GM23338 (cell line): ENCODE measurements around the gene LUC7L2. TPM values are rescaled to one million over a fixed set of nuclear protein-coding genes. Genes with fewer than 3 reads are reported as not detected.
"Not testable (repeated sequence)": the region's sequence is repeated elsewhere in the genome, so short reads cannot be mapped to it uniquely, and the experiment has no call there.

Experiments
- ATAC-seq: fragments of 200-7000 bp; cut with Tn5 transposase; 3 replicates; pipeline ENCODE4 v1.9.1; 2020
- DNase-seq: peaks from one replicate; pipeline ENCODE4 v3.0.0-alpha.2; 2015; ENCODE audit warnings: low spot score
- H2AFZ ChIP-seq: fragments of 200-600 bp; sonication (generic); 2 replicates; pipeline ENCODE4 v1.8.0; 2016; ENCODE audit warnings: antibody characterized with exemption, mild to moderate bottlenecking, moderate library complexity
- H3F3A ChIP-seq: fragments of 200-600 bp; sonication (generic); replicated peaks from 2 replicates; pipeline ENCODE4 v1.8.0; 2017; ENCODE audit warnings: antibody characterized with exemption, mixed run types, low read depth
- H3K27ac ChIP-seq: fragments of 200-600 bp; sonication (generic); 2 replicates; pipeline ENCODE4 v1.6.1; 2016; ENCODE audit warnings: low read depth
- H3K27me3 ChIP-seq: fragments of 200-600 bp; sonication (generic); 2 replicates; pipeline ENCODE4 v1.8.0; 2016; ENCODE audit warnings: mild to moderate bottlenecking, mixed run types, moderate library complexity; ENCODE audit not compliant: insufficient read depth
- H3K36me3 ChIP-seq: fragments of 200-600 bp; sonication (generic); 2 replicates; pipeline ENCODE4 v1.8.0; 2016; ENCODE audit warnings: mild to moderate bottlenecking; ENCODE audit not compliant: insufficient read depth
- H3K4me1 ChIP-seq: fragments of 200-600 bp; sonication (generic); 2 replicates; pipeline ENCODE4 v1.8.0; 2016; ENCODE audit warnings: mild to moderate bottlenecking, moderate library complexity; ENCODE audit not compliant: insufficient read depth
- H3K4me2 ChIP-seq: fragments of 200-600 bp; sonication (generic); 2 replicates; pipeline ENCODE4 v1.7.1; 2017; ENCODE audit warnings: mixed run types
- H3K4me3 ChIP-seq: fragments of 200-600 bp; sonication (generic); 2 replicates; pipeline ENCODE4 v1.6.1; 2016; ENCODE audit warnings: mixed run types
- H3K79me2 ChIP-seq: fragments of 200-600 bp; sonication (generic); replicated peaks from 2 replicates; pipeline ENCODE4 v1.8.0; 2017; ENCODE audit warnings: mild to moderate bottlenecking; ENCODE audit not compliant: insufficient read depth
- H3K9me2 ChIP-seq: fragments of 200-600 bp; sonication (generic); 2 replicates; pipeline ENCODE4 v1.8.0; 2017; ENCODE audit not compliant: insufficient read depth
- H4K20me1 ChIP-seq: fragments of 200-600 bp; sonication (generic); replicated peaks from 2 replicates; pipeline ENCODE4 v1.8.0; 2017; ENCODE audit warnings: mild to moderate bottlenecking; ENCODE audit not compliant: insufficient read depth
- H3K27ac Mint-ChIP-seq: 2 replicates; pipeline ENCODE4 v1.8.0; 2020; ENCODE audit warnings: inconsistent platforms, mild to moderate bottlenecking, moderate library complexity, mixed read lengths
- H3K27me3 Mint-ChIP-seq: 3 replicates; pipeline ENCODE4 v1.8.0; 2022; ENCODE audit warnings: low read depth, mild to moderate bottlenecking, moderate library complexity, mixed read lengths, inconsistent platforms; ENCODE audit not compliant: insufficient read depth, poor library complexity
- H3K36me3 Mint-ChIP-seq: 3 replicates; pipeline ENCODE4 v1.8.0; 2021; ENCODE audit warnings: low read depth, mild to moderate bottlenecking, inconsistent platforms, moderate library complexity, mixed read lengths
- H3K4me1 Mint-ChIP-seq: 3 replicates; pipeline ENCODE4 v1.8.0; 2020; ENCODE audit warnings: mild to moderate bottlenecking, inconsistent platforms, mixed read lengths
- H3K4me3 Mint-ChIP-seq: 3 replicates; pipeline ENCODE4 v1.8.0; 2021; ENCODE audit warnings: moderate library complexity, mild to moderate bottlenecking, inconsistent platforms, mixed read lengths
- H3K9me3 Mint-ChIP-seq: 3 replicates; pipeline ENCODE4 v1.8.0; 2020; ENCODE audit warnings: moderate library complexity, mild to moderate bottlenecking, inconsistent platforms, mixed read lengths
- CREB1 ChIP-seq: fragments of 250-450 bp; sonication (Bioruptor Pico); IDR thresholded peaks from 2 replicates; pipeline ENCODE4 v1.5.0; 2020; ENCODE audit warnings: low read depth, mild to moderate bottlenecking, moderate library complexity
- EZH2phosphoT487 ChIP-seq: fragments of 200-600 bp; sonication (generic); IDR thresholded peaks from one replicate; pipeline ENCODE4 v1.8.1; 2018; ENCODE audit warnings: antibody characterized with exemption; ENCODE audit not compliant: unreplicated experiment
- NANOG ChIP-seq: IDR thresholded peaks from 2 replicates; pipeline ENCODE4 v1.6.1; 2016; ENCODE audit warnings: antibody characterized with exemption, borderline replicate concordance
- POLR2AphosphoS5 ChIP-seq: IDR thresholded peaks from 2 replicates; pipeline ENCODE4 v1.6.1; 2016; ENCODE audit warnings: antibody characterized with exemption, low read depth
- STAT1 ChIP-seq: IDR thresholded peaks from one replicate; pipeline ENCODE4 v1.6.1; 2016; ENCODE audit warnings: antibody characterized with exemption; ENCODE audit not compliant: unreplicated experiment
- ZNF331 ChIP-seq: fragments of 250-450 bp; sonication (Bioruptor Pico); IDR thresholded peaks from 2 replicates; pipeline ENCODE4 v1.5.0; 2020; ENCODE audit warnings: low read depth, mild to moderate bottlenecking, moderate library complexity
- polyA plus RNA-seq: library from polyadenylated mRNA; unstranded; fragments of >200 nt; fragmentation: Nextera tagmentation; extraction: Ambion mirVana; gene quantifications from 2 replicates; pipeline ENCODE4 v1.2.1, GENCODE V29; 2016
- total RNA-seq: library from RNA; depleted of rRNA; stranded (reverse); fragments of >200 nt; shearing (Covaris generic); gene quantifications from 2 replicates; pipeline ENCODE4 v1.2.3, GENCODE V29; 2014
- TF ChIP-seq, protein P1 (sequence below): IDR thresholded peaks from one replicate; pipeline ENCODE4 v1.6.1; 2018; ENCODE audit warnings: antibody characterized with exemption; ENCODE audit not compliant: unreplicated experiment
- TF ChIP-seq, protein P2 (sequence below), 2 experiments: fragments of 200-600 bp in 1 of 2; sonication (generic) in 1 of 2; conservative IDR thresholded peaks; 2 replicates each; pipeline versions ENCODE4 v1.5.1 to v1.6.1; 2016 to 2017; ENCODE audit warnings: antibody characterized with exemption in 2 of 2, low read depth in 2 of 2, mild to moderate bottlenecking in 2 of 2, moderate library complexity in 1 of 2

LUC7L2 gene
- total and polyA plus RNA-seq, 2 experiments from 2014 or later: 40.3 to 57.3 TPM

DNA sequence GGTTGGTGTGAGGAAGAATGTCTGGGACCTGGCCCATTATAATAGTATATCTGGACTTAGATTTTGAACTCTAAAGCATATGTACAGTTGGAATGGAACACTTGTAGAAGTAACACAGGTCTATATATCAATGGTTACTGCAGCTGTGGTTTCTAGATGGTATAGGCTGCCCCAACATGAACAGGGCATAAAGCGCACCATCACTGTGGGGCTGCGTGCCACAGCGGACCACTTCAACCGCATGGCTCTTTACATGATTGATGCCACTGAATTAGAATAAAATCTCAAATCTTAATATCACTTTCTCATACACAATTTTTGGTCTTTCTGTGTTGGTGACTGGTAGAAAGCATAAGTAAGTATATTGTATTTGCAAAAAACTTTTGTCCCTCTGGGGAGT lies 64.3 kb downstream of the LUC7L2 start:
- peaks cover 29% of the 10 kb centered on the region; the same call in 2 of the 3 replicates for H3K36me3 Mint-ChIP-seq
- H3K4me1 Mint-ChIP-seq: no peaks in the 10 kb centered on the region; the same call in 2 of the 3 replicates
- H3K4me1 ChIP-seq: no peaks in the 10 kb centered on the region
- H3K4me2 ChIP-seq: no peak overlapping the region
- no peak overlapping the region for H3K4me3 Mint-ChIP-seq
- no peaks in the 10 kb centered on the region for H3K9me2 ChIP-seq
- no peak overlapping the region for H3K27ac ChIP-seq
- H3K79me2 ChIP-seq: peaks cover 3% of the 10 kb centered on the region; the same call in 1 of the 2 replicates
- H3K27ac Mint-ChIP-seq: no peak overlapping the region
- no peaks in the 10 kb centered on the region for H3K27me3 ChIP-seq
- no peaks in the 10 kb centered on the region for H3K9me3 Mint-ChIP-seq
- no peak overlapping the region for H3K4me3 ChIP-seq
- H2AFZ ChIP-seq: no peak overlapping the region
- DNase-seq (no peak), ATAC-seq (no peak)
- peaks cover 8% of the 10 kb centered on the region; the same call in 1 of the 2 replicates for H4K20me1 ChIP-seq
- H3K36me3 ChIP-seq: peaks cover 20% of the 10 kb centered on the region
- H3K27me3 Mint-ChIP-seq: peaks cover 4% of the 10 kb centered on the region
- peaks cover 4% of the 10 kb centered on the region; the same call in 1 of the 2 replicates for H3F3A ChIP-seq
- TF ChIP-seq NANOG: no peak
- TF ChIP-seq EZH2phosphoT487: no peak
- TF ChIP-seq, protein P1, sequence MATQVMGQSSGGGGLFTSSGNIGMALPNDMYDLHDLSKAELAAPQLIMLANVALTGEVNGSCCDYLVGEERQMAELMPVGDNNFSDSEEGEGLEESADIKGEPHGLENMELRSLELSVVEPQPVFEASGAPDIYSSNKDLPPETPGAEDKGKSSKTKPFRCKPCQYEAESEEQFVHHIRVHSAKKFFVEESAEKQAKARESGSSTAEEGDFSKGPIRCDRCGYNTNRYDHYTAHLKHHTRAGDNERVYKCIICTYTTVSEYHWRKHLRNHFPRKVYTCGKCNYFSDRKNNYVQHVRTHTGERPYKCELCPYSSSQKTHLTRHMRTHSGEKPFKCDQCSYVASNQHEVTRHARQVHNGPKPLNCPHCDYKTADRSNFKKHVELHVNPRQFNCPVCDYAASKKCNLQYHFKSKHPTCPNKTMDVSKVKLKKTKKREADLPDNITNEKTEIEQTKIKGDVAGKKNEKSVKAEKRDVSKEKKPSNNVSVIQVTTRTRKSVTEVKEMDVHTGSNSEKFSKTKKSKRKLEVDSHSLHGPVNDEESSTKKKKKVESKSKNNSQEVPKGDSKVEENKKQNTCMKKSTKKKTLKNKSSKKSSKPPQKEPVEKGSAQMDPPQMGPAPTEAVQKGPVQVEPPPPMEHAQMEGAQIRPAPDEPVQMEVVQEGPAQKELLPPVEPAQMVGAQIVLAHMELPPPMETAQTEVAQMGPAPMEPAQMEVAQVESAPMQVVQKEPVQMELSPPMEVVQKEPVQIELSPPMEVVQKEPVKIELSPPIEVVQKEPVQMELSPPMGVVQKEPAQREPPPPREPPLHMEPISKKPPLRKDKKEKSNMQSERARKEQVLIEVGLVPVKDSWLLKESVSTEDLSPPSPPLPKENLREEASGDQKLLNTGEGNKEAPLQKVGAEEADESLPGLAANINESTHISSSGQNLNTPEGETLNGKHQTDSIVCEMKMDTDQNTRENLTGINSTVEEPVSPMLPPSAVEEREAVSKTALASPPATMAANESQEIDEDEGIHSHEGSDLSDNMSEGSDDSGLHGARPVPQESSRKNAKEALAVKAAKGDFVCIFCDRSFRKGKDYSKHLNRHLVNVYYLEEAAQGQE: no peak

DNA sequence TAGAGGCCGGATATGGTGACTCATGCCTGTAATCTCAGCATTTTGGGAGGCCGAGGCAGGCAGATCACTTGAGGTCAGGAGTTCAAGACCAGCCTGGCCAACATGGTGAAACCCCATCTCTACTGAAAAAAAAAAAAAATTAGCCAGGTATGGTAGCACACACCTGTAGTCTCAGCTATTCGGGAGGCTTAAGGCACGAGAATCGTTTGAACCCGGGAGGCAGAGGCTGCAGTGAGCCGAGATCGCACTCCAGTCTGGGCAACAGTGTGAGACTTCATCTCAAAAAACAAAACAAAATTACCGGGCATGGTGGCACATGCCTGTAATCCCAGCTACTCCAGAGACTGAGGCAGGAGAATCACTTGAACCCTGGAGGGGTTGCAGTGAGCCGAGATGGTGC lies 66.0 kb downstream of the LUC7L2 start:
- H3K9me3 Mint-ChIP-seq, H3F3A ChIP-seq, H3K27me3 ChIP-seq, H3K4me3 ChIP-seq, H4K20me1 ChIP-seq, H3K4me1 Mint-ChIP-seq, DNase-seq, H3K4me1 ChIP-seq, H3K9me2 ChIP-seq, H3K27ac Mint-ChIP-seq, H3K4me3 Mint-ChIP-seq, H3K27me3 Mint-ChIP-seq, H3K4me2 ChIP-seq, H2AFZ ChIP-seq, ATAC-seq, H3K79me2 ChIP-seq: not testable (repeated sequence)
- peaks cover 16% of the 10 kb centered on the region for H3K36me3 ChIP-seq
- H3K36me3 Mint-ChIP-seq: peaks cover 16% of the 10 kb centered on the region; the same call in 2 of the 3 replicates
- peak overlapping the region; percentile 69; the same call in 1 of the 2 replicates for H3K27ac ChIP-seq

DNA sequence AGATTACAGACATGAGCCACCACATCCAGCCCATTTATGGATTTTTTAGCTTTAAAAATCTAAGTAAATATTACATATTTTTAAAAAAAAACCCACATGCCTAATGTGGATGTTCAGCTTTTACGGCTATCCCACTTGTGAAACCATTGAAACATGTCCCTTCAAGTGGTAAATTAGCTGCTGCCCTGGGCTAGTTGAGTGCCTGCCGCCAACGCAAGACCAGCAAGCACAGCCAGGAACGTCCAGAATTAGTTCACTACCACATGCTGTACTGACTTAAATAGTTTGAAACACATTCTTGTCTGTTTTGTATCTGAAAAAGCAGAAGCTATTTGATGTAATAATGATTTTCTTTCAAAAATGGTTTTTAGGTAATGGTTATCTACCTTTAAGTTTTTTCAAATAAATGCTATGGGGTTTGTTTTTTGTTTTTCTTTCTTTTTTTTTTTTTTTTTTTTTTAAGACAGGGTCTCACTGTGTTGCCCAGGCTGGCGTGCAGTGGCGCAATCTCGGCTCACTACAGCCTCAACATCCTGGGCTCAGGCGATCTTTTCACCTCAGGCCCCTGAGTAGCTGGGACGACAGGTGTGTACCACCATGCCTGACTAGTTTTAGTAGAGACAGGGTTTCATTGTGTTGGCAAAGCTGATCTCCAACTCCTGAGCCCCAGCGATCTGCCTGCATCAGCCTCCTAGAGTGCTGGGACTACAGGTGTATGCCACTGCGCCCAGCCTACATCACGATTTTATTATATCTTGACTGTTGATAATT lies 66.7 kb downstream of the LUC7L2 start:
- H3K79me2 ChIP-seq: no peaks in the 10 kb centered on the region
- Mint-ChIP-seq H3K27me3 (peaks cover 2% of the 10 kb centered on the region), H3K4me3 (no peak overlapping the region), H3K27ac (peak overlapping the region; percentile 29; the same call in 1 of the 2 replicates), H3K9me3 (no peaks in the 10 kb centered on the region), H3K36me3 (peaks cover 12% of the 10 kb centered on the region; the same call in 1 of the 3 replicates), H3K4me1 (no peaks in the 10 kb centered on the region; the same call in 2 of the 3 replicates)
- H3K27ac ChIP-seq: no peak overlapping the region; the same call in 1 of the 2 replicates
- no peaks in the 10 kb centered on the region for H3K27me3 ChIP-seq
- peaks cover 9% of the 10 kb centered on the region for H3K36me3 ChIP-seq
- H4K20me1 ChIP-seq: peaks cover 8% of the 10 kb centered on the region; the same call in 1 of the 2 replicates
- no peak overlapping the region for H2AFZ ChIP-seq
- H3K9me2 ChIP-seq: no peaks in the 10 kb centered on the region
- DNase-seq (no peak), ATAC-seq (peak; percentile 27)
- H3K4me2 ChIP-seq: no peak overlapping the region
- peaks cover 4% of the 10 kb centered on the region; the same call in 1 of the 2 replicates for H3F3A ChIP-seq
- H3K4me1 ChIP-seq: no peaks in the 10 kb centered on the region
- H3K4me3 ChIP-seq: no peak overlapping the region
- TF ChIP-seq, protein P2, sequence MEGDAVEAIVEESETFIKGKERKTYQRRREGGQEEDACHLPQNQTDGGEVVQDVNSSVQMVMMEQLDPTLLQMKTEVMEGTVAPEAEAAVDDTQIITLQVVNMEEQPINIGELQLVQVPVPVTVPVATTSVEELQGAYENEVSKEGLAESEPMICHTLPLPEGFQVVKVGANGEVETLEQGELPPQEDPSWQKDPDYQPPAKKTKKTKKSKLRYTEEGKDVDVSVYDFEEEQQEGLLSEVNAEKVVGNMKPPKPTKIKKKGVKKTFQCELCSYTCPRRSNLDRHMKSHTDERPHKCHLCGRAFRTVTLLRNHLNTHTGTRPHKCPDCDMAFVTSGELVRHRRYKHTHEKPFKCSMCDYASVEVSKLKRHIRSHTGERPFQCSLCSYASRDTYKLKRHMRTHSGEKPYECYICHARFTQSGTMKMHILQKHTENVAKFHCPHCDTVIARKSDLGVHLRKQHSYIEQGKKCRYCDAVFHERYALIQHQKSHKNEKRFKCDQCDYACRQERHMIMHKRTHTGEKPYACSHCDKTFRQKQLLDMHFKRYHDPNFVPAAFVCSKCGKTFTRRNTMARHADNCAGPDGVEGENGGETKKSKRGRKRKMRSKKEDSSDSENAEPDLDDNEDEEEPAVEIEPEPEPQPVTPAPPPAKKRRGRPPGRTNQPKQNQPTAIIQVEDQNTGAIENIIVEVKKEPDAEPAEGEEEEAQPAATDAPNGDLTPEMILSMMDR (conservative IDR thresholded peaks at IDR 0.05; ENCODE audit: low read depth in 2 of 2): no peak
- no peak for TF ChIP-seq EZH2phosphoT487
- TF ChIP-seq POLR2AphosphoS5: no peak
- no peak for TF ChIP-seq ZNF331 (CRISPR knock-in tag)
- TF ChIP-seq, protein P1: no peak
- TF ChIP-seq STAT1: no peak
- TF ChIP-seq CREB1: no peak
- TF ChIP-seq NANOG: no peak
